ENCODE data around the gene RHOV.

DNA sequence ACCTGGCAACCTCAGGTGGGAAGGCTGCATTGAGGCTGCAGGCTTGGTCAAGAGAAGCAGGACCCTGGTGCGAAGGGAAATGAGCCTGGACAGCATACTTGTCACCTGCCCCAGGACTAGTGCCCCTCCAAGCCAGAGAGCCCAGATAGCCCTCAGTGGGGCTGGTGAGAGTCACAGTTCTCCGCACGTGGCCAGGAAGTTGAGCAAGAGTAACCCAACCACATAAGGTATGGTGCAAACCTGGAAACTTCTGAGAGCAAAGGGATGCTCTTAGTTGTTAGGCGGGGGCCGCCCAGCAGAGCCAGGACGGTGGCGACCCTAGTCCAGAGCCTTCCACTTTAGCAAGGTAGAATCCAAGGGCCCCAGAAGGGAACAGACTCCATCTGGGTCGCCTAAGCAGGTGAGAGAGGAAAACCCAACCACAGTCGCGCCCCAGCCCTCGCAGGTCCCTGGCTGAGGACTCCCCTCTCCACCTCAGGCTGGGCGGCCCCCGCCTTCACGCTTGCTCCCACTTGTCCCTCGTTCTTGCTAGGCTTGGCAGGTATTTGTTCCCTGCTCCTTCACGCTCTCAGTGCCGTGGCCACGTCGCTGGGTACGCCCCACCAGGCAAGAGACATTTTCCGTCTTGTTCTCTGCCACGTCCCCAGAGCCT, 19.1 kb upstream of the RHOV start:
- TF ChIP-seq ZC3H10 (CRISPR knock-in tag; IDR thresholded peaks at IDR 0.05) (no peak), PATZ1 (CRISPR knock-in tag; IDR thresholded peaks at IDR 0.05; ENCODE audit: borderline replicate concordance) (no peak)
